ENCODE results near the gene CS. TPM values are rescaled to one million over a fixed set of nuclear protein-coding genes. Genes with fewer than 3 reads are reported as not detected.
A peak's percentile ranks its signal among the peaks of the same experiment; 100 is the strongest.

The CS gene
- total RNA-seq, 4 donors from 2014 or later = 126 to 175 (median 133) TPM

DNA sequence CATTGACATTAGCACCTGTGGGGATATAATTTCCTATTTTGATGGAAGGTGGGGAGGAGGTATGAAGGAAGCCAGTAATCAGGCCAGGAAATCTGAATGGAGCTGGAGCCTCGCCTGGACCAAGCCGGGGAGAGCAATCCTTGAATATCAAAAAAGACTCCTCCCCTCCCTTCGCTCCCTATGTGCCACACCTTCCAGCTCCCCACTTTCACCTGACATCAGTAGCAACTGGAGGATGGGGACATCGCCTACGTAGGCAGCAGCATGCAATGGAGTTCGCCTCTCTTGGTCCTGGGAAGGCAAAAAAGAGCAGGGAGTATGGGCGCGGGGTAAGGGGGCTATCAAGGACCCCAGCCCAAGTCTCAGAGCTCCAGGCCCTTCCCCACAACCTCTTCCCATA, 43.1 kb downstream of the CS start:
- DNase-seq = no peak
- peak overlapping the region; percentile 89 to 96 (median 94) for H3K27ac ChIP-seq
- TF ChIP-seq POLR2A (IDR thresholded peaks at IDR 0.05) = no peak
- TF ChIP-seq, protein P1, sequence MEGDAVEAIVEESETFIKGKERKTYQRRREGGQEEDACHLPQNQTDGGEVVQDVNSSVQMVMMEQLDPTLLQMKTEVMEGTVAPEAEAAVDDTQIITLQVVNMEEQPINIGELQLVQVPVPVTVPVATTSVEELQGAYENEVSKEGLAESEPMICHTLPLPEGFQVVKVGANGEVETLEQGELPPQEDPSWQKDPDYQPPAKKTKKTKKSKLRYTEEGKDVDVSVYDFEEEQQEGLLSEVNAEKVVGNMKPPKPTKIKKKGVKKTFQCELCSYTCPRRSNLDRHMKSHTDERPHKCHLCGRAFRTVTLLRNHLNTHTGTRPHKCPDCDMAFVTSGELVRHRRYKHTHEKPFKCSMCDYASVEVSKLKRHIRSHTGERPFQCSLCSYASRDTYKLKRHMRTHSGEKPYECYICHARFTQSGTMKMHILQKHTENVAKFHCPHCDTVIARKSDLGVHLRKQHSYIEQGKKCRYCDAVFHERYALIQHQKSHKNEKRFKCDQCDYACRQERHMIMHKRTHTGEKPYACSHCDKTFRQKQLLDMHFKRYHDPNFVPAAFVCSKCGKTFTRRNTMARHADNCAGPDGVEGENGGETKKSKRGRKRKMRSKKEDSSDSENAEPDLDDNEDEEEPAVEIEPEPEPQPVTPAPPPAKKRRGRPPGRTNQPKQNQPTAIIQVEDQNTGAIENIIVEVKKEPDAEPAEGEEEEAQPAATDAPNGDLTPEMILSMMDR (IDR thresholded peaks at IDR 0.05) = no peak
- peaks cover 27 to 50% (median 39%) of the 10 kb centered on the region in 3 donors for H3K36me3 ChIP-seq
- H3K4me1 ChIP-seq = peaks cover 15 to 38% (median 24%) of the 10 kb centered on the region in 3 donors
- intact Hi-C loops (cut with DNase I) = no loop called here
- H3K9me3 ChIP-seq = no peaks in the 10 kb centered on the region
- peak overlapping the region; percentile 74 to 90 (median 82) for H3K4me3 ChIP-seq
- no peaks in the 10 kb centered on the region for H3K27me3 ChIP-seq
- 49 to 100% methylated on average over 1 to 6 of the region's 8 CpGs for WGBS, 2 donors

DNA sequence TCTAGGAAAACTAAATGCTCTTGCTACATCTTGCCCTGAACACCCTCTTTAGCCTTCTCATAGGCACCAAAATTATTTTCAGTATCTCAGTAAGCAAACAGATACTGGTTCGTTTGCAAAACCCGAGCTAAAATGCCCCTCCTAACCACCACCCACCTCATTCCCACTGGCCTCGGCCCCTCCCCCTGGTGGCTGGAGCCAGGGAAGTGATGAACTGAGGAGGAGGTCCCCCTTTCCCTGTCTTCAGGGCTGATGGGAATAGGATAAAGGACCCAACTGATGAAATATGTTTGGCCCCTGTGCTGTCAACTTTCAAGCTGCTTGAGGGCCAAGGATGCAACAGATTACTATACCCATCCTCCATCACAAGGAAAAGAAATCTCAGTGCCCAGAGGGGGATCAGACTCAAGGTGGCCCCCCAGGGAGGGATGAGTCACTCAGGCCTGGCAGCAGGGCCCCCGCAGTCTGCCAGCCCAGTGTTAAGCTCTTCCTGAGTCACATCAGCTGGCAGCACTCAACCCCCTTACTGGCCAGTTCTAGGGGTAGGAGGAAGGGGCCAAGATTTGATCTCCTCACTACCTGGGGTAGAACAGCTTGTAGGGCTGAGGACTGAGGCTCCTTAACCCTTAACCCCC, 43.7 kb downstream of the CS start:
- WGBS, 2 donors = 28 to 54% methylated on average over 3 of the region's 4 CpGs
- Histone ChIP-seq H3K36me3 (peaks cover 30 to 57% (median 43%) of the 10 kb centered on the region in 3 donors), H3K9me3 (no peaks in the 10 kb centered on the region), H3K4me3 (peak overlapping the region in 2 of 4 donors; percentile 74 to 90), H3K27ac (peak overlapping the region in 2 of 4 donors; percentile 93 to 96), H3K4me1 (peaks cover 15 to 32% (median 24%) of the 10 kb centered on the region in 3 donors), H3K27me3 (no peaks in the 10 kb centered on the region)
- TF ChIP-seq POLR2A (IDR thresholded peaks at IDR 0.05) = no peak
- TF ChIP-seq, protein P1 (IDR thresholded peaks at IDR 0.05) = no peak
- intact Hi-C loops (cut with DNase I) = no loop called here
- DNase-seq = no peak

DNA sequence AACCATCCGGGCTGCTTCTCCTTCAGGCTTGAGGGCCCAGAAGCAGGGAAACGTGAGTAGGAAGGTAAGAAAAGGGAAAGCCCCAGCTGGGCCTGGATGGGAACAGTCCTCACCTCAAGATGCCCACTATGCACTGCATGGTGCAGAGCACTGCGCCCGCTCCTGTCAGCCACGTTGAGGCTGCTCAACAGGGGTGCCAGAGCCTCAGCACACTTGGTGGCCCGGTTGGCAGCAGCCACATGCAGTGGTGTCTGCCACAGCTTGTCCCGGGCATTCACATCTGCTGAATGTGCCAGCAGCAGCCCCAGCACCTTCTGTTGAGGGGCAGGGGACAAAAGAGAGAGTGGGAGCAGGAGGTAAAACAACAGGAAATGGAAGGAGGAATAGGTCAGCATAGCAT, 44.5 kb downstream of the CS start:
- intact Hi-C loops (cut with DNase I) = no loop called here
- 62 to 75% methylated on average over 2 to 5 of the region's 7 CpGs for WGBS, 2 donors
- Histone ChIP-seq H3K4me3 (no peak overlapping the region), H3K36me3 (peaks cover 30 to 64% (median 48%) of the 10 kb centered on the region in 3 donors), H3K9me3 (no peaks in the 10 kb centered on the region), H3K4me1 (peaks cover 15 to 31% (median 24%) of the 10 kb centered on the region in 3 donors), H3K27me3 (no peaks in the 10 kb centered on the region), H3K27ac (no peak overlapping the region)
- DNase-seq = no peak
- TF ChIP-seq, protein P1 (IDR thresholded peaks at IDR 0.05) = no peak
- TF ChIP-seq POLR2A (IDR thresholded peaks at IDR 0.05) = no peak

DNA sequence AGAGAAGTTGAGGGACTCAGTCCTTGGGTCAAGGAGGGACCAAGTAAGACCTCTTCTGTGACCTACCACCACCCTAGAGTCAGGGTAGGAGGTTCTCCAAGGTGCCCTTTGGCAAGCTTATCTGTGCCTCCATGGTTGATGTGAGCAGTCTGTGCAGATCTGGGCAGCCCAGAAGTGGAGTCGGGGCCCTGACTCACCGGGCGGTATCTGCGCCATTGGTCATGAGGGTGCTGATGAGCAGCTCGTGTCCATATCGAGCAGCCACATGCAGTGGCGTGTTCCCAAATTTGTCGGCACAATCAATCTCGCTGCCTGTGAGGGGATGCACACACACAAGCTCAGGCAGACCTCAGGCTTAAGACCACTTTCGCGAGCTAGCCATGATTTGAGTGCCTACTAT, 47.0 kb downstream of the CS start:
- 87 to 95% methylated on average over 3 to 10 of the region's 11 CpGs for WGBS, 2 donors
- peaks cover 38 to 90% (median 62%) of the 10 kb centered on the region in 3 donors for H3K36me3 ChIP-seq

DNA sequence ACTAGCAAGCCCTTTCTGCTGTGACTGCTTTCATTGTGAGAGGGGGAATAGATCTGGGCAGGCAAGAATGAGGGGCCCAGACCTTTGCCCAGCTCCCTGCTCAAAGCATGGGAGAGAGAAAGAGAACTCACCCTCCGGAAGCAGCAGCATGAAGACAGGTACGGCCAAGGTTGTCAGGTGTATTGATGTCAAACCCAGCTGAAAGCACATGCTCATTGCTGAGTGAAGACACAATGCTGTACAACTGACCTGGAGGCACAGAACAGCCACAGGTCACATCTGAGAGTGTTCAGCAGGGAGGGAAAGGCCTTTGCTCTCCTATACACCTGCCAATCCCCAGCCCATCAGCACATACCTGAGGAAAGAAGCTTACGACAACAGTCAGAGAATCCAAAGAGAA, 47.5 kb downstream of the CS start:
- 75 to 100% methylated on average over 2 to 3 of the region's 3 CpGs for WGBS, 2 donors
- H3K9me3 ChIP-seq = no peaks in the 10 kb centered on the region
- intact Hi-C loops (cut with DNase I) = no loop called here
- no peak for DNase-seq
- H3K36me3 ChIP-seq = peaks cover 40 to 95% (median 66%) of the 10 kb centered on the region in 3 donors
- TF ChIP-seq, protein P1 (IDR thresholded peaks at IDR 0.05) = no peak
- no peak for TF ChIP-seq POLR2A (IDR thresholded peaks at IDR 0.05)
- no peak overlapping the region for H3K27ac ChIP-seq
- H3K27me3 ChIP-seq = no peaks in the 10 kb centered on the region
- peaks cover 15 to 21% (median 16%) of the 10 kb centered on the region in 3 donors for H3K4me1 ChIP-seq
- H3K4me3 ChIP-seq = no peak overlapping the region

More for the DNA sequence above, 47.0 kb downstream of the CS start:
- Histone ChIP-seq H3K4me1 (peaks cover 15 to 22% (median 16%) of the 10 kb centered on the region in 3 donors), H3K27ac (no peak overlapping the region), H3K4me3 (no peak overlapping the region), H3K27me3 (no peaks in the 10 kb centered on the region), H3K9me3 (no peaks in the 10 kb centered on the region)
- TF ChIP-seq, protein P1 (IDR thresholded peaks at IDR 0.05) = no peak
- no peak for TF ChIP-seq POLR2A (IDR thresholded peaks at IDR 0.05)
- no peak for DNase-seq
- intact Hi-C loops (cut with DNase I) = no loop called here

All from esophagus squamous epithelium (tissue), 5 donors.